ENCODE measurements around the gene CEBPB. TPM values are rescaled to one million over a fixed set of nuclear protein-coding genes. Genes with fewer than 3 reads are reported as not detected.

Gene CEBPB
- total RNA-seq, 4 donors from 2014 or later, result 110 to 267 (median 166) TPM

DNA sequence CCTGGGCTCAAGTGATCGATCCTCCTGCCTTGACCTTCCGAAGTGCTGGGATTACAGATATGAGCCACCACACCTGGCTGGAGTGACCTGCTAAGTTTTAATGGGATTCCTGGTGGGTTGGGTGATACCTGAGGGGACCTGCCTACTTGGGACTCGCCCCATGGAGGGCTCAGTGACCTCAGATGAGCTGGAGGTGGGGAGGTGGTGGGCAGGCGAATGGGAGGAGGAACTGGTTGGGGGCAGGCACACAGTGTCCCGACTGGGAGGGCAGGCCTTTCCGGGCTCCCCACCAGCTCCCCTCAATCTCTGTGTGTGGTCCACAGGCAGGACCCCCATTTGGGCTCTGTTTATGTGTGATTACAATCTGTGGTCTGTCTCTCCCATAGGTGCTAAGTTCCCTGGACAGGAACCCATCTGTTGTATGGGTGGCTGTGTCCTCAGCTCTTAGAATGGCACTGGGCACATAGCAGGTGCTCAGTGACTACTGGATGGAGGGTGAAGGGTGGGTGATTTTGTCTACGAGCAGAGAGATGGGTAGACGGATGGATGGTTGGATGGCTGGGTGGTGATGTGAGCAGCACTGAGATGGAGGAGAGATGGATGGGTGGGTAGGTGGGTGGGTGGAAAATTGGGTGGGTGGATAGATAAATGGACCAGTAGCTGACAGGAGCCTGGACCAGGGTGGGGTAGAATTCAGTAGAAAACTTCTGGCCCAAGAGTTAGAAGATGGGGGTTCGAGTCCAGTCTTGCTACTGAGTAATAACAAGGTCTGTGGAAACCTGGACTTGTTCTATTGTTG is 23.8 kb downstream of the CEBPB start:
- no peak for TF ChIP-seq CTCF (IDR thresholded peaks at IDR 0.05; ENCODE audit: low read depth)

DNA sequence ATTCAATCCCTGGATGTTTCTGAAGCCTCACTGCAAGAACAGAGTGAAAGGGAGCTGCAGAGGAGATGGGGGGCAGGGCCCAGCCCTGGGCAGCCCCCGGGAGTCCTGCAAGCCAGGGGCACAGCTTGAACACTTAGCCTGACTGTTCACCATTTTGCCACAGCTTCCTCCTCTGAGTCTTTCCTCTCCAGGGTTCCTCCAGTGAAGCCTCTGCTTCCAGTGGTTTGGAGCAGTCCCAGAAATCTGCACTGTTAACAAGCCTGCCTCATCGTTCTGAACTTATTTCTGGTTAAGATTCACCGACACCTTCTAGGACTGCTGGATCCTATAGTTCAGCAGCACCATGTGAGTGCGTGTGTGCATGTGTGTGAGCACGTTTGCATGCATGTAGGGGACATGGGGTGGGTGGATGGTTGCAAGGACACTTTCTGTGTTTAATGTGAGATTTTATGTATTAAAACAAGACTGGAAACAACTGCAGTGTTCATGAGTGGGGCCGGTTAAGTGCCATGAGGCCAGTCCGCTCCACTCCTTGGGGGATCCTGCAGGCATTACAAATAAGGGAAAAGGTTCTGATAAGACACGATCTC is 24.6 kb downstream of the CEBPB start:
- TF ChIP-seq CTCF (IDR thresholded peaks at IDR 0.05; ENCODE audit: low read depth), result no peak

- TF ChIP-seq CTCF (IDR thresholded peaks at IDR 0.05; ENCODE audit: low read depth), result no peak
Observed at GRCh38 chr20:50215926-50216325, 25.3 kb downstream of the CEBPB start.

DNA sequence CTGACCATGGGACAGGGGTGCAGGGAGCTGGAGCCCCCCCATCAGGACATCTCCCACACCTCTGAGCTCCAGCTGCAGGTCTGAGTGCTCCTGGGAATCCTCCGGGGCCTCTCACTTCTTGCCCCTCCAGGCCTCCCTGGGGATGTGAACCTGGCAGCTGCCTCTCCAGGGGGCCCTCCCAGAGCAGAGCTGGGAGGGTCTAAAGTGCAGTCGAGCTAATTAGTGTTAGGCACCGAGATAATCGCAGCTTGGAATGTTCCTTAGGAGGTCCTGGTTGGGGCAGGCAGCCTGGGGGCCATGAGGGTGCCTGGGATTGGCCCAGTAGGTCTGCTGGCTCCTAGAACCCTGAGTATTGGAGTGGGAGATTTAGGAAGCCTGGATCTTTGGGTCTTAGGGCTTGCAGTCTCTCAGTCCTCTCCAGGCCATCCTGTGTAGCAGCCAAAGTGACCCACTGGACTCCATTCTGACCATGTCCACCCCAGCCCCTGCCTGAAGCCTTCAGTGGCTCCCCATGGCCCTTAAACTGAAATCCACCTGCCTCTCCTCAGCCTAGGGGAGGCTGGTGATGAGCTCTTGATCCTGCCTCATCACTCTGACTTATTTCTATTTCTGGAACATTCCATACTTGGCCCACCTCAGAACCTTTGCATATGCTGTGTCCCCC is 26.0 kb downstream of the CEBPB start:
- TF ChIP-seq CTCF (IDR thresholded peaks at IDR 0.05; ENCODE audit: low read depth), result no peak

DNA sequence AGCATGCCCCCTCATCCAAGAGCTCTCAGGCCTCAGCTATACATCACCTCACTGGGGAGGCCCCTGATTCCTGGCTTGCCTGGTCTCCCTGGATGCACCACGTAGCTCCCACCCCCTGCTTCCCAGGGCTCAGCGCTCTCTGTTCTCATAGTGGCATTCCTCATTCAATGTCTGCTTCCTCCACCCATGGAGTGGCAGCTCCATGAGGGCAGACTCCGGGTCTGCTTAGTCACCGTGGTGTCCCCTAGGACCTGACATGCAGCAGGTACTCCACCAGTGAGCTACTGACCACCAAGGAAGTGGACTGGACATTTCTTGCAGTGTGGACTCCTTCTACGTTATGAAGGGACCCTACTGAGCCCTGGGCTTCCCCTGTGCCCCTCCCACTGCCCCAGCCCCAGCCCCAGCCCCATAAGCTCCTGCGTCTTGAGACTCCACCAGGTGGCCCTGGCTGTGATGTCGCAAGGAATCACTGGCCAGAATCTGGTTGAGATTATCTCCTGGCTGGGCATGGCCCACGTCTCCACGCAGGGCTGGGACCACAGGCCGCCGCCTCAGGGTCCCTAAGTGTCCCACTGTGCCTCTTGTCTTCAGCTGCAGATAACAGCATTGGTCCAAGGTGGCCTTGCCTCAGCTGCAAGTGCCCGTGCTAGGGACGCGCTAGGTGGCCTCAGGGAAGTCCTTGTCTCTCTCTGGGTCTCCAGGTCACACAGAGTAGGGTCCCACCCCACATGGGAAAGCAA is 26.7 kb downstream of the CEBPB start:
- no peak for TF ChIP-seq CTCF (IDR thresholded peaks at IDR 0.05; ENCODE audit: low read depth)

DNA sequence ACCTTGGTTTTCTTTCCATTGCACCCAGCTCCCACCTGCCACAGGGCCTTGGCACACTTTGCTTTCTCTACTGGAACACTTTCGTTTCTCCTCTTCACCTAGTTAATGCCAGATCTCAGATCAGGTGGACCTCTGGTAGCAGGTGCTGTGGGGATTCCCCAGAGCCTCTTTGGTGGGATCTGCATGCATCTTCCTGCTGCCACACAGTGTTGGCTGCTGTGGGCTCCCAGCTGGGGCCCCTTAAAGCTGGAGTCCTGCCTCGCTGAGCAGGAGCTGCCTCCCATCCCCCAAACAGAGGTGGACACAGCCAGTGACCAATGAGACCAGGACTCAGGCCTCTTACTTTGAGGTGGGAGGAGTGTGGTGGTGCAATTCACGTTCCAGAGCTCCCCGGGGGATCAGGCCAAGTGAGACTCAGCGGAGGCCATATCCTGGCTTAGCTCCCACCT is 28.4 kb downstream of the CEBPB start:
- no peak for TF ChIP-seq CTCF (IDR thresholded peaks at IDR 0.05; ENCODE audit: low read depth)
